Activated naive CD4-positive, alpha-beta T cell (primary cell): ENCODE results near the gene MARCKSL1.

Experiments used
- DNase-seq, 4 experiments: peaks; one replicate each; lab custom pipeline; 2025; lab: John Stamatoyannopoulos, UW

Gene MARCKSL1

GRCh38 chr1:32352831-32353383 is 16.9 kb upstream of the MARCKSL1 start:
- DNase-seq, result no peak

DNA sequence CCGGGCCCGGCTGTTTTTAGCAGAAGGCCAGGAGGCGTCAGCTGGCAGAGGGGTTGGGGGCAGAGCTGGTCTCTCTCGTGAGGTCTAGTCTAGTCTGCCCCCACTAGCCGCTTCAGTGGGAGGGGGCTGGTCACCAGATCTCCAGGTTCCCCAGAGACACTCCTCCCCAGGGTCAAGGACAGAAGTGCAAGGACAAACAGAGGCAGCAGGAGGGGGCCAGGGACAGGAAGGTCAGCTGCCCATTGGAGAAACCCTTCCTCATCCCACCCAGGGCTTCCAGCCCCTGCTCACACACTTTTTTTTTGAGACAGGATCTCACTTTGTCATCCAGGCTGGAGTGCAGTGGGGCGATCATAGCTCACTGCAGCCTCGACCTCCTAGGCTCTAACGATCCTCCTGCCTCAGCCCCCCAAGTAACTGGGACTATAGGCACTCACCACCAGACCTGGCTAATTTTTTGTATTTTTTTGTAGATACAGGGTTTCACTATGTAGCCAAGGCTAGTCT is 16.3 kb upstream of the MARCKSL1 start:
- no peak for DNase-seq

- peak; percentile 81 to 91 (median 86) for DNase-seq
Measured at GRCh38 chr1:32351399-32352238, 15.6 kb upstream of the MARCKSL1 start.

- peak; percentile 77 to 85 (median 83) for DNase-seq
Measured at GRCh38 chr1:32350785-32351398, 14.9 kb upstream of the MARCKSL1 start.

DNA sequence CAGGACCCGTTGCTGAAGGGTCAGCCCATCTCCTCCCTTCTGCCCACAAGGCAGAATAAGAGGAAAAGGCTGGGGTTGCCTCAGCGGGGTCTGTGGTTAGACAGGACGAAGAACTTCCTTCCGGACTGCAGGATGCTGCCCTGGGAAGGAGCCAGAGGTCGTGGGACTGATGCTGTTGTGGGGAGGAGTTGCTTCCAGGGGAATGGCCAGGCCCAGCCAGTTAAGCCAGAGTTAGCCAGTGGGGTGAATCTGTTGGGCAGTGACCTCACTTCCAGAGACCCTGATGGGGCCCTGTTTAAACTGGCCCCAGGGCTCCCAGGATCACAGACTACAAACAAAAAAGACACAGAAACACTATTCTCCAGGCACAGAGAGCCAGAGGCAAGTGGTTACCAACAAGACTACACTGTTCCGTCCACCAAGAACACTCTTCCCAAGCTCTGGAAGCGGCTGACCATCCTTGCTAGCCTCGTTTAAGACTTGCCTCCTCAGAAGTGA is 13.2 kb upstream of the MARCKSL1 start:
- DNase-seq, result no peak

- DNase-seq, result no peak
Measured at GRCh38 chr1:32346532-32347157, 10.6 kb upstream of the MARCKSL1 start.

GRCh38 chr1:32345289-32345827 is 9.3 kb upstream of the MARCKSL1 start:
- DNase-seq, result no peak

DNA sequence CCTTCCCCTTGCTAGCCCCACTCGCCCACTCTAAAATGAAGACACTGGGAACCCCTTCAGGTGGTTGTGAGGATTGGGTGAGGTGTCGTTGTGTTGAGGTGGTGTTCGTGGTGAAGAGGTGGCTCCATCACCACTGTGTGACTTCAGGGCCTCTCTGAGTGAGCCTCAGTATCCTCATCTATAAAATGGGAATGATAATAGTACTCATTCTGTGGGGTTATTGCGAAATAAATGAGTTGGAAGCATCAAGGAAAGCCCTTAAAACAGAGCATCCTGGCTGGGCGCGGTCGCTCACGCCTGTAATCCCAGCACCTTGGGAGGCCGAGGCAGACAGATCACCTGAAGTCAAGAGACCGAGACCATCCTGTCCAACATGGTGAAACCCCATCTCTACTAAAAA is 6.7 kb upstream of the MARCKSL1 start:
- no peak for DNase-seq

DNA sequence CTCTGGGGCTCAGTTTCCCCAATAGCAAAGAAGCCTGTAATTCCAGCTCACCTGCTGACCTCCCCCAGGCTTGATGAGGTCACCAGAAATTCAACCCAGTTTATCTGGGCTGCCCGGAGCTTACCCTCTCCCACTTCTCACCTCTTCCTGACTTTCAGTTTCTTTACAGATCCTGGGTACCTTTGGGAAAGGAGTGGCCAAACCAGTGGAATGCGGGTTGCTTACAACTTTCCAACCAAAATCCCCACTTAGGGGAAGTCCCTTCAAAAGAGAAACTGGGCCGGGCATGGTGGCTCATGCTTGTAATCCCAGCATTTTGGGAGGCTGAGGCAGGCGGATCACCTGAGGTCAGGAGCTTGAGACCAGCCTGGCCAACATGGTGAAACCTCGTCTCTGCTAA is 5.9 kb upstream of the MARCKSL1 start:
- DNase-seq, result no peak

DNA sequence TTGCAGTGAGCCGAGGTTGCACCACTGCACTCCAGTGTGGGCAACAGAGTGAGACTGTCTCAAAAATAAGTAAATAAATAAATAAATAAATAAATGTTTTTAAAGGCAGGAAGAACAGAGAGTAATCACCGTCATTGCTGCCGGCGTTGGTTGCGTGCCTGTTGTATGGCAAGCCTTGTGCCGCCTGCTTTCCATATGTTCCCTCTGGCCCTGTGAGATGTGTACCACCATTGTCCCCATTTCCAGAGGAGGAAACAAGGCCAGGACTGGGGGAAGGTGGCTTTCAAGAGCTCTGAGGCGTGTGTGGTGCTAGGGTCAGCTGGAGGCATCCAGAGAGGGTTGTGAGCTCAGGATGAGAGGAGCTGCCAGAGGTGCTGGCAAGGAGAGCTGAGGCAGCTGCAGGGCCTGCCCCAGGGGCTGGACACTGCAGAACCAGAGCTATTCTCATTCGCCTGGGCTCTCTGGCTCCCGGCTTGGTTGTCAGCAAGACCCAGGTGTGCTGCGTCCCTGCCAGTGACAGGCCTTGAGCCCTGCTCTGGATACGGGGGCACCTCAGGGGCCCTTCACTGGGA is 5.2 kb upstream of the MARCKSL1 start:
- DNase-seq, result no peak

DNA sequence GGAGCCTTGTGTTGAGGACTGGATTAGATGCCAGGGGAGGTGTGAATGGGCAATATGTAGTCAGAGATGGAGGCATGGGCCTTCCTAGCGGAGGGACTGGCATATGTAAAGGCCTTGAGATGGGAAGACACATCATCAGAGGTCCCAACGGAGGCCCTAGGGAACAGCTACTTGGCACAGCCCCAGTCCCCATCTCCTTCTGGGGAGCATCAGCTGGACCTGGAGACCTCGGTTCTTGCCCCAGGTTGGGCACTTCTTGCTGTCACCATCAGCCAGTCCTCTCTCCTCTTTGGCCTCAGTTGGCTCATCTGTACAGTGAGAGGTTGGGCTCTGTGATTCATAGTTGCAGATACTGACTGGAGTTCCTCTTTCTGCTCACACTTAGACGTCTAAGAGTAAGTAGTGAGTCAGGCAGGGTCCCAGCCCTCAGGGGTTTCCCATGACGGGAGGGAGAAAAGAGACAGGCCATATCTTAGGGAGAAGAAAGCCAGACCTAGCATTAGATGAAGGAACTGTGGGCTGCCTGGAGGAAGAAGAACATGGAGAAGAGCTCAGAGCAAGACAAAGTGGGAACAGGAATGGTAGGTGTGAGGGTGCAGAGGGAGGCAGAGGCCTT is 3.4 kb upstream of the MARCKSL1 start:
- DNase-seq, result no peak

- DNase-seq, result no peak
Measured at GRCh38 chr1:32338637-32339145, 2.7 kb upstream of the MARCKSL1 start.

DNA sequence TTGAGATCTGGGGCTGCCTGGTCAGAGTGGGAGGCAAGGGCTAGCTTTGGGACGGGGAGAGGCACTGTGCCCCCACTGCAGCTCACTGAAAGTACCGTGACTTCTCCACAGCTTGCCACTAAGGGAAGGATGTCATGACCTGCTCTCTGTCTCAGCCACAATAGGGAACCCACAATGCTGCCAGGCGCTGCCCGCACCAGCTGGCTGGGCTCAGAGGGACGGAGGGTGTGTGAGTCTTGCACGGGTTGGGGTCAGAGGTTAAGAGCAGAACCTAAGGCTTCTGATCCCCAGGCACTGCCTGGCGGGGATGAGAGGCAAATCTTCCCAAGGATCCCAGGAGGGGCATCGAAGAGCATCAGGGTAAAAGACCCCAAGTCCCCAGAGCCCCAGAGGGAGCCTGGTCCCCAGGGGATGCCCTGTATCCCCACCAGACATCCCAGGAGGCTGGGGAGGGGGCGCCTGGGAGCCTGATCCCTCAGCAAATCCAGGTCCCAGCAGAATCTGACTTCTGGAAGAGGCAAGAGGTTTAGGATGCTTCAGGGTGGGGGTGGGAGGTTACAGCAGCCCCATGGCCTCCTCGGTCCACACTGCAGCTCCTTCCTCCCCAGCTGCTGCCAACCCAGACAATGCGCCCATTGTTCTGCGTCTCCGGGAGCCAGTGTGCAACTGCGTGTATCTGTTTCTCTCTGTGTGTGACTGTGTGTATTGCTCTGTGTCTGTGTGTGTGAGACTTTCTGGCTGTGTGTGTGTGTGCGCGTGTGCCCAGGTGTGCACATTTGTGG is 2.0 kb upstream of the MARCKSL1 start:
- no peak for DNase-seq

GRCh38 chr1:32336963-32337675 is 1.1 kb upstream of the MARCKSL1 start:
- no peak for DNase-seq

GRCh38 chr1:32336591-32336932 is 529 bp upstream of the MARCKSL1 start:
- DNase-seq, result no peak

GRCh38 chr1:32335535-32335789 is 571 bp downstream of the MARCKSL1 start:
- no peak for DNase-seq

- DNase-seq, result peak; percentile 24 to 74 (median 40)
Measured at GRCh38 chr1:32334864-32335534, 1.0 kb downstream of the MARCKSL1 start.

GRCh38 chr1:32334274-32334861 is 1.7 kb downstream of the MARCKSL1 start:
- no peak for DNase-seq
